ENCODE measurements around the gene PRKAG2. TPM values are rescaled to one million over a fixed set of nuclear protein-coding genes. Genes with fewer than 3 reads are reported as not detected.

Gene PRKAG2
- total and polyA plus RNA-seq, 4 donors: 3.6 to 25.1 (median 16.8) TPM

DNA sequence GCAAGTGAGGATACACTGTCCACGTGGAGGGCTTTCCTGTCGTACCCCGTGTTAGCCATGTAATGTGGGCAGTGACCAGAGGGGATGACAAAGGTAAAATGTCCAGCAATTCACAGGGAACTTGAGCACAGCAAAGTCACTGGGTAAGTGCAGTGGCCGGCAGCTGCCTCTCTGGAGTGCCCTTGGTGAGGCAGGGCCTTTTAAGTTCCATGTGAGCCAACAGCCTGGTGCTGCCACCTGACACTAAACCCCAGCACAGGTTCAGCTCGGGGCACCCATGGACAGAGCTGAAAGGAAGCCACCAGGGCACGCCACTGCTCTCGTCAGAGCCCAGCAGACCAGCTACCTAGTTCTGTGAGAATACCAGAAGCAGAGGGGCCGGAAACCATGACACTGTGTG is 168.3 kb downstream of the PRKAG2 start:
- 92% methylated on average over 8 of the region's 8 CpGs for WGBS
- Histone ChIP-seq H3K36me3 (ENCODE audit: control insufficient read depth in 4 of 4, insufficient read depth in 3 of 4, low read depth in 1 of 4, low read length in 3 of 4) (no peaks in the 10 kb centered on the region), H3K9ac (ENCODE audit: low read depth in 1 of 2, low read length in 2 of 2) (no peak overlapping the region), H3K27ac (ENCODE audit: low read depth in 1 of 2, low read length in 2 of 2) (no peak overlapping the region), H3K27me3 (ENCODE audit: control insufficient read depth in 4 of 4, insufficient read depth in 4 of 4, low read length in 3 of 4) (no peaks in the 10 kb centered on the region), H3K9me3 (ENCODE audit: control insufficient read depth in 4 of 4, low read length in 3 of 4) (no peaks in the 10 kb centered on the region), H3K4me1 (ENCODE audit: control insufficient read depth in 4 of 4, insufficient read depth in 4 of 4, low read length in 3 of 4) (peaks cover 18 to 32% (median 27%) of the 10 kb centered on the region in 4 donors), H3K4me3 (ENCODE audit: low read depth in 1 of 3, low read length in 3 of 3) (no peak overlapping the region)
- TF ChIP-seq RXRA (IDR thresholded peaks at IDR 0.05) (no peak), NR2F2 (IDR thresholded peaks at IDR 0.05) (no peak), TAF1 (conservative IDR thresholded peaks at IDR 0.05) (no peak), GABPA (IDR thresholded peaks at IDR 0.05 in 1 of 2, conservative IDR thresholded peaks at IDR 0.05 in 1 of 2) (no peak), FOXA1 (IDR thresholded peaks at IDR 0.05) (no peak), RAD21 (IDR thresholded peaks at IDR 0.05) (no peak), EGR1 (IDR thresholded peaks at IDR 0.05; ENCODE audit: low read depth in 2 of 2) (no peak), SP1 (IDR thresholded peaks at IDR 0.05) (no peak), HNF4A (conservative IDR thresholded peaks at IDR 0.05) (no peak)
- TF ChIP-seq, protein P1, sequence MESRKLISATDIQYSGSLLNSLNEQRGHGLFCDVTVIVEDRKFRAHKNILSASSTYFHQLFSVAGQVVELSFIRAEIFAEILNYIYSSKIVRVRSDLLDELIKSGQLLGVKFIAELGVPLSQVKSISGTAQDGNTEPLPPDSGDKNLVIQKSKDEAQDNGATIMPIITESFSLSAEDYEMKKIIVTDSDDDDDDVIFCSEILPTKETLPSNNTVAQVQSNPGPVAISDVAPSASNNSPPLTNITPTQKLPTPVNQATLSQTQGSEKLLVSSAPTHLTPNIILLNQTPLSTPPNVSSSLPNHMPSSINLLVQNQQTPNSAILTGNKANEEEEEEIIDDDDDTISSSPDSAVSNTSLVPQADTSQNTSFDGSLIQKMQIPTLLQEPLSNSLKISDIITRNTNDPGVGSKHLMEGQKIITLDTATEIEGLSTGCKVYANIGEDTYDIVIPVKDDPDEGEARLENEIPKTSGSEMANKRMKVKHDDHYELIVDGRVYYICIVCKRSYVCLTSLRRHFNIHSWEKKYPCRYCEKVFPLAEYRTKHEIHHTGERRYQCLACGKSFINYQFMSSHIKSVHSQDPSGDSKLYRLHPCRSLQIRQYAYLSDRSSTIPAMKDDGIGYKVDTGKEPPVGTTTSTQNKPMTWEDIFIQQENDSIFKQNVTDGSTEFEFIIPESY (IDR thresholded peaks at IDR 0.05): no peak
- TF ChIP-seq, protein P2, sequence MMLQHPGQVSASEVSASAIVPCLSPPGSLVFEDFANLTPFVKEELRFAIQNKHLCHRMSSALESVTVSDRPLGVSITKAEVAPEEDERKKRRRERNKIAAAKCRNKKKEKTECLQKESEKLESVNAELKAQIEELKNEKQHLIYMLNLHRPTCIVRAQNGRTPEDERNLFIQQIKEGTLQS (IDR thresholded peaks at IDR 0.05): no peak
- TF ChIP-seq, protein P3, sequence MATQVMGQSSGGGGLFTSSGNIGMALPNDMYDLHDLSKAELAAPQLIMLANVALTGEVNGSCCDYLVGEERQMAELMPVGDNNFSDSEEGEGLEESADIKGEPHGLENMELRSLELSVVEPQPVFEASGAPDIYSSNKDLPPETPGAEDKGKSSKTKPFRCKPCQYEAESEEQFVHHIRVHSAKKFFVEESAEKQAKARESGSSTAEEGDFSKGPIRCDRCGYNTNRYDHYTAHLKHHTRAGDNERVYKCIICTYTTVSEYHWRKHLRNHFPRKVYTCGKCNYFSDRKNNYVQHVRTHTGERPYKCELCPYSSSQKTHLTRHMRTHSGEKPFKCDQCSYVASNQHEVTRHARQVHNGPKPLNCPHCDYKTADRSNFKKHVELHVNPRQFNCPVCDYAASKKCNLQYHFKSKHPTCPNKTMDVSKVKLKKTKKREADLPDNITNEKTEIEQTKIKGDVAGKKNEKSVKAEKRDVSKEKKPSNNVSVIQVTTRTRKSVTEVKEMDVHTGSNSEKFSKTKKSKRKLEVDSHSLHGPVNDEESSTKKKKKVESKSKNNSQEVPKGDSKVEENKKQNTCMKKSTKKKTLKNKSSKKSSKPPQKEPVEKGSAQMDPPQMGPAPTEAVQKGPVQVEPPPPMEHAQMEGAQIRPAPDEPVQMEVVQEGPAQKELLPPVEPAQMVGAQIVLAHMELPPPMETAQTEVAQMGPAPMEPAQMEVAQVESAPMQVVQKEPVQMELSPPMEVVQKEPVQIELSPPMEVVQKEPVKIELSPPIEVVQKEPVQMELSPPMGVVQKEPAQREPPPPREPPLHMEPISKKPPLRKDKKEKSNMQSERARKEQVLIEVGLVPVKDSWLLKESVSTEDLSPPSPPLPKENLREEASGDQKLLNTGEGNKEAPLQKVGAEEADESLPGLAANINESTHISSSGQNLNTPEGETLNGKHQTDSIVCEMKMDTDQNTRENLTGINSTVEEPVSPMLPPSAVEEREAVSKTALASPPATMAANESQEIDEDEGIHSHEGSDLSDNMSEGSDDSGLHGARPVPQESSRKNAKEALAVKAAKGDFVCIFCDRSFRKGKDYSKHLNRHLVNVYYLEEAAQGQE (IDR thresholded peaks at IDR 0.05): no peak
- TF ChIP-seq, protein P4, sequence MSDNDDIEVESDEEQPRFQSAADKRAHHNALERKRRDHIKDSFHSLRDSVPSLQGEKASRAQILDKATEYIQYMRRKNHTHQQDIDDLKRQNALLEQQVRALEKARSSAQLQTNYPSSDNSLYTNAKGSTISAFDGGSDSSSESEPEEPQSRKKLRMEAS (IDR thresholded peaks at IDR 0.05): no peak
- DNase-seq (ENCODE audit: low spot score): no peak

DNA sequence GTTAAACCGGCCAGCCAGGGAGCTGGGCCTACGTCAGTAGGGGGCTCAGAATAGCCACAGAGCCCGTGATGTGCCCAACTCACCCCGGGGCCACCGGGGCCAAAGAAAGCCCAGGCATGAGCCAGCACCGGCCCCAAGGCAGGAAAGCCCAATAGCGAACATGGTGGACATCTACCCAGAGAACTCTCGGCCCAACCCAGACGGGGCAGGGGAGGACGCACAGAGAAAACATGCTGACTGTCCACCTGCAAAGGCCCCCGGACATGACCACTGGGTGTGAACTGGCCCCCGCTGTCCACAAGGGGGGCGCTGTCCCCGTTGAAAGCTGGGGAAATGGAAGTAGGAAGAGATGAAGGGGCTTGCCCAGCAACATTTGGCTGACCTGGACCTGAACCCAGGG is 169.2 kb downstream of the PRKAG2 start:
- 95% methylated on average over 14 of the region's 14 CpGs for WGBS
- DNase-seq (ENCODE audit: low spot score): no peak
- peaks cover 0 to under 1% (median 0%) of the 10 kb centered on the region in 4 donors for H3K36me3 ChIP-seq (ENCODE audit: control insufficient read depth in 4 of 4, insufficient read depth in 3 of 4, low read depth in 1 of 4, low read length in 3 of 4)
- H3K27ac ChIP-seq (ENCODE audit: low read depth in 1 of 2, low read length in 2 of 2): no peak overlapping the region
- H3K4me3 ChIP-seq (ENCODE audit: low read depth in 1 of 3, low read length in 3 of 3): no peak overlapping the region
- no peak for TF ChIP-seq NR2F2 (IDR thresholded peaks at IDR 0.05)
- no peak for TF ChIP-seq YY1 (IDR thresholded peaks at IDR 0.05)
- no peaks in the 10 kb centered on the region for H3K27me3 ChIP-seq (ENCODE audit: control insufficient read depth in 4 of 4, insufficient read depth in 4 of 4, low read length in 3 of 4)
- H3K9me3 ChIP-seq (ENCODE audit: control insufficient read depth in 4 of 4, low read length in 3 of 4): no peaks in the 10 kb centered on the region
- no peak overlapping the region for H3K9ac ChIP-seq (ENCODE audit: low read depth in 1 of 2, low read length in 2 of 2)
- H3K4me1 ChIP-seq (ENCODE audit: control insufficient read depth in 4 of 4, insufficient read depth in 4 of 4, low read length in 3 of 4): peaks cover 12 to 27% (median 22%) of the 10 kb centered on the region in 4 donors
